ENCODE data around the gene MYL12B. TPM values are rescaled to one million over a fixed set of nuclear protein-coding genes. Genes with fewer than 3 reads are reported as not detected.

The MYL12B gene
- polyA plus RNA-seq, 1 experiment: 787 TPM

DNA sequence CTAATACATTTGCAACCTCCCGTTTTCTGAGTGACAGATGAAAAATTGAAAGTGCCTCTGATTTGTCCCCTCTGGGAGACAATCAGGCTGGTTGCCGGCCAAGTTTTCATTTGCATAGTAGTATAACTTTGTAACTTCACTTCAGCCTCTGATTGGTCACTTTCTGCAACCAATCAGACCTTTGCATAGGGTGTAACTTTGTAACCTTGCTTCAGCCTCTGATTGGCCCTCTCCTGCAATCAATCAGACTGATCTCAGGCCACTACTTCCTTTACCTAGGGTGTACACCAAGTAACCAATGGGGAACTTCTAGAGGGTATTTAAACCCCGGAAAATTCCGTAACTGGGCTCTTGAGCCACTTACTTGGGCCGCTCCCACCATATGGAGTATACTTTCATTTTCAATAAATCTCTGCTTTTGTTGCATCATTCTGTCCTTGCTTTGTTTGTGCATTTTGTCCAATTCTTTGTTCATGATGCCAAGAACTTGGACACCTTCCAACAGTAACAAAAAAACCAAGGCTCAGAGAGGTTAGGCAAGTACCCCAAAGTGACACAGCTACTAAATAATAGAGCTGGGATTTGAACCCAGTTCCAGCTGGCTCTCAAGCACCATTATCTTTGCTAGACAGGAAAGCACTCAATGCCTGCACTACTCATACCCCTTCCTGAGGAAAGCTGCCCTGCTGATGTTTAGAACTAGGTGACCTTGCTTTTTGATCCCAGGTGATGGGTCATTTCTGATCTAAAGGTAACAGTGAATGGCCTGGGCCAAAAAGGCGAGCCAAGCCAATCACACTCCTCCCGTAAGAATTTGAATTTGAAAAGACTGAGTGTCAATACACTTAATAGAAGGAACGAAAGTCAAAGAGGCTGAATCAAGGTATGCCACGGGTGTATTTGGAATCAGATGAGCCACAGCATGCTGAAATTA, 31.3 kb upstream of the MYL12B start:
- no peak overlapping the region for H3K27ac ChIP-seq (ENCODE audit: low read depth, low read length)
- no peak overlapping the region for H3K4me3 ChIP-seq (ENCODE audit: low read depth, low read length)
- ChIA-PET CTCF (interaction anchor here (0.7 kb wide), 1 partner anchor 963 kb away, joined by 6 read pairs; no protein-coding TSS in a partner anchor), POLR2A (no interaction called here)
- DNase-seq (ENCODE audit: low read depth, low spot score): no peak
- no peaks in the 10 kb centered on the region for H3K9me3 ChIP-seq (ENCODE audit: control insufficient read depth, insufficient read depth, low read length)
- TF ChIP-seq CTCF (IDR thresholded peaks at IDR 0.05; ENCODE audit: low read depth, low read length): no peak
- peaks cover 9% of the 10 kb centered on the region for H3K27me3 ChIP-seq (ENCODE audit: control insufficient read depth, insufficient read depth, low read length)

DNA sequence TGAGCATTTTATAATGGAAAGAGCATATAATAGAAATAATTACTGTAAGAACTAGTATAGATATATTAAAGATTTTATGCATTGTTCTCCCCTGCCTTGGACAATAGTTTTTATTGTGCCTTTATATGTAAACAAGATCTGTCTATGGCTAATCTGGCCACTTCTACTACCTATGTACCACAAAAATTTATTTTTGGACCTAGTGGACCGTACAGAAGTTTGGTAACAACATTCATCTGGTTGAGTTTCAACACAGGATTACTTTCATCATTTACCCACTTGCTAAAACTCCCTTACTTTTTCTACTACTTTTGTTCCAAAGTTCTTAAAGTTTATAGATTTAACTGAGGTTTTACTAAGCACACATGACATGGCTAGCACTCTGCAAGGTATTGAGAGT, 28.9 kb upstream of the MYL12B start:
- H3K27ac ChIP-seq (ENCODE audit: low read depth, low read length): no peak overlapping the region
- no peak overlapping the region for H3K4me3 ChIP-seq (ENCODE audit: low read depth, low read length)
- ChIA-PET CTCF (interaction anchor here (1.1 kb wide), 1 partner anchor 81 kb away, joined by 3 read pairs; no protein-coding TSS in a partner anchor), POLR2A (no interaction called here)
- H3K9me3 ChIP-seq (ENCODE audit: control insufficient read depth, insufficient read depth, low read length): no peaks in the 10 kb centered on the region
- TF ChIP-seq CTCF (IDR thresholded peaks at IDR 0.05; ENCODE audit: low read depth, low read length): no peak
- no peak for DNase-seq (ENCODE audit: low read depth, low spot score)
- peaks cover 4% of the 10 kb centered on the region for H3K27me3 ChIP-seq (ENCODE audit: control insufficient read depth, insufficient read depth, low read length)

- Histone ChIP-seq H3K27me3 (ENCODE audit: control insufficient read depth, insufficient read depth, low read length) (peaks cover 4% of the 10 kb centered on the region), H3K9me3 (ENCODE audit: control insufficient read depth, insufficient read depth, low read length) (no peaks in the 10 kb centered on the region), H3K27ac (ENCODE audit: low read depth, low read length) (no peak overlapping the region), H3K4me3 (ENCODE audit: low read depth, low read length) (no peak overlapping the region)
- POLR2A ChIA-PET: no interaction called here
- CTCF ChIA-PET: interaction anchor here (1.1 kb wide), 1 partner anchor 82 kb away, joined by 3 read pairs; no protein-coding TSS in a partner anchor
- no peak for DNase-seq (ENCODE audit: low read depth, low spot score)
- no peak for TF ChIP-seq CTCF (IDR thresholded peaks at IDR 0.05; ENCODE audit: low read depth, low read length)
Observed at GRCh38 chr18:3233433-3234168, 28.3 kb upstream of the MYL12B start.

DNA sequence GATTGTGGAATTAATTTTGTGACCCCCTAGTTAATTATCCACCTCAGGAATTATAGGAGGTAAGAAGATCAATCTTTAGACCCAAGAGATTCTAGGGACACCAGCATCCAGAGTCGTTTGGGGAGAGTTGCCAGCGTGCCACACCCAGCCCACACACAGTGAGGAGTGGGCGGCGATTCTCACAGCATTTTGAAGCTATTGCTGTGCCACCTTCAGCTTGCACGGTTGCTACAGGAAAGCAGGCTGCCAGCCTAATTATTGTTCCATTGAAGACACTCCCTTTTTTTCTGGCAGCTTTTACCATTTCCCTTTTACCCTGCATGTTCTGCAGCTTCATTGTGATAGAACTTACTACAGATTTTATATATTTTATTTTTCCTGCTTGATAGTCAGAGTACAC, 27.5 kb upstream of the MYL12B start:
- POLR2A ChIA-PET: interaction anchor here (0.6 kb wide), 1 partner anchor 54 kb away, joined by 7 read pairs; no protein-coding TSS in a partner anchor
- CTCF ChIA-PET: no interaction called here
- TF ChIP-seq CTCF (IDR thresholded peaks at IDR 0.05; ENCODE audit: low read depth, low read length): no peak
- Histone ChIP-seq H3K27me3 (ENCODE audit: control insufficient read depth, insufficient read depth, low read length) (peaks cover 4% of the 10 kb centered on the region), H3K27ac (ENCODE audit: low read depth, low read length) (no peak overlapping the region), H3K9me3 (ENCODE audit: control insufficient read depth, insufficient read depth, low read length) (no peaks in the 10 kb centered on the region), H3K4me3 (ENCODE audit: low read depth, low read length) (no peak overlapping the region)
- no peak for DNase-seq (ENCODE audit: low read depth, low spot score)

DNA sequence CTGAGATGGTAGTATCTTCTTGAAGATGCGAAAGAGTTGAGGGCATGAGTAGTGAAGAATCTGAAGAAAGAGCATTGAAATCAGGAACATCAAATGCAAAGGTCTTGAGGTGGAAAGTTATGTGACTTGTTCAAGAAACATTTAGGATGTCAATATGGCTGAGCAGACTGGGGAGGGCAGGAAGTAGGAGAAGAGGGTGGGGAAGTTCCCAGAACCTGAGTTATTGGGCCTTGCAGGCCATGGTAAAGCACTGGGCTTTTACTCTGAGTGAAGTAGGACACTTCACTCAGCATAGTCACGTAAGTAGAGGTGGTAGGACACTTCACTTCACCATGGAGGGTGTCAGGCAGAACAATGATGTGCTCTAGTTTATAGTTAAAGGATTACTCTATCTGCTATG, 26.1 kb upstream of the MYL12B start:
- Histone ChIP-seq H3K4me3 (ENCODE audit: low read depth, low read length) (no peak overlapping the region), H3K9me3 (ENCODE audit: control insufficient read depth, insufficient read depth, low read length) (no peaks in the 10 kb centered on the region), H3K27ac (ENCODE audit: low read depth, low read length) (no peak overlapping the region), H3K27me3 (ENCODE audit: control insufficient read depth, insufficient read depth, low read length) (peaks cover 4% of the 10 kb centered on the region)
- TF ChIP-seq CTCF (IDR thresholded peaks at IDR 0.05; ENCODE audit: low read depth, low read length): no peak
- CTCF ChIA-PET: no interaction called here
- POLR2A ChIA-PET: no interaction called here
- DNase-seq (ENCODE audit: low read depth, low spot score): no peak

All from AG04450 (cell line).